ENCODE measurements around the gene STON2.

STON2 gene

DNA sequence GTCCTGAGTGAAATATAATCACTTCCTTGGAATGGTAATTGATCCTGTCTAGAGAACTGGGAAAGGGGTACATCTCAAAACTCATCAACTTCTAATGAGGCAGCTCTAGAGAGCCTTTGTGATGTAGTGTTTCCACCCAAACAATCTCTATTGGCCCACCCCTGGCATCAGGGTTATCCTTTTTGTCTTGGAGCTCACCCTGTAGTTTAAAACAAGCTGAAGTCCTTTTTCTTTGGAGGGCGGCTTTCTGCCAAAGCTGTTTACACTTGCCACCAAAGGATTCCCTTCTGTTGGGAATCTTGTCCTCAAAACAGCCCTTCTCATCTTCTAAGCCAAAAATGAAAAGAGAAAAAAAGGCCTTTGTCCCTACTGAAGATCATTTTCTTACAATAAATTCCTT lies 118.8 kb downstream of the STON2 start:
- in situ Hi-C loops (cut with MboI; ENCODE audit: low sequenced_read_pairs, unreplicated experiment) = no loop called here
- no peak for DNase-seq (ENCODE audit: low spot score)
- no peak for TF ChIP-seq CTCF (IDR thresholded peaks at IDR 0.05; ENCODE audit: borderline replicate concordance, control extremely low read depth, extremely low read depth, insufficient read depth, missing control alignments)

- no peak for DNase-seq (ENCODE audit: low spot score)
- TF ChIP-seq CTCF (IDR thresholded peaks at IDR 0.05; ENCODE audit: borderline replicate concordance, control extremely low read depth, extremely low read depth, insufficient read depth, missing control alignments) = no peak
- in situ Hi-C loops (cut with MboI; ENCODE audit: low sequenced_read_pairs, unreplicated experiment) = no loop called here
These were observed 119.9 kb downstream of the STON2 start for GRCh38 chr14:81280136-81280791.

DNA sequence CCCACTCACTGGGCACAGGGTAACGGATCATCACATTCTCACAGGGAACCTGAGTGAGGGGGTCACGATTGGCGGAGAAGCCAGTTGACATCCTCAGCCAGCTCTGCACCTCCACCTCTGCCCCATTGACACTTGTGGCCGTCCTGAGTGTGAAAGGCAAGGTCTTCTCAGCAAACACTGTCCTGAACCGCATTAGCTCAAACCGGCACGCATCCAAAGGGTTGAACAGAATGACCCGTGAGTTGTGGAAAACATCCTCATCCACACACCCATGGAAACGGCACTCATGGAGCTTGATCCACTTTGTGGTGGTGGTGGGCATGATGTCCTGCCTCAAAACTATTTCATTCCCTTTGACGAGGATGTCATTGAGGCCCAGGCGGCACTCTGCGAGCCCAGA lies 123.0 kb downstream of the STON2 start:
- in situ Hi-C loops (cut with MboI; ENCODE audit: low sequenced_read_pairs, unreplicated experiment) = no loop called here
- DNase-seq (ENCODE audit: low spot score) = no peak
- no peak for TF ChIP-seq CTCF (IDR thresholded peaks at IDR 0.05; ENCODE audit: borderline replicate concordance, control extremely low read depth, extremely low read depth, insufficient read depth, missing control alignments)

DNA sequence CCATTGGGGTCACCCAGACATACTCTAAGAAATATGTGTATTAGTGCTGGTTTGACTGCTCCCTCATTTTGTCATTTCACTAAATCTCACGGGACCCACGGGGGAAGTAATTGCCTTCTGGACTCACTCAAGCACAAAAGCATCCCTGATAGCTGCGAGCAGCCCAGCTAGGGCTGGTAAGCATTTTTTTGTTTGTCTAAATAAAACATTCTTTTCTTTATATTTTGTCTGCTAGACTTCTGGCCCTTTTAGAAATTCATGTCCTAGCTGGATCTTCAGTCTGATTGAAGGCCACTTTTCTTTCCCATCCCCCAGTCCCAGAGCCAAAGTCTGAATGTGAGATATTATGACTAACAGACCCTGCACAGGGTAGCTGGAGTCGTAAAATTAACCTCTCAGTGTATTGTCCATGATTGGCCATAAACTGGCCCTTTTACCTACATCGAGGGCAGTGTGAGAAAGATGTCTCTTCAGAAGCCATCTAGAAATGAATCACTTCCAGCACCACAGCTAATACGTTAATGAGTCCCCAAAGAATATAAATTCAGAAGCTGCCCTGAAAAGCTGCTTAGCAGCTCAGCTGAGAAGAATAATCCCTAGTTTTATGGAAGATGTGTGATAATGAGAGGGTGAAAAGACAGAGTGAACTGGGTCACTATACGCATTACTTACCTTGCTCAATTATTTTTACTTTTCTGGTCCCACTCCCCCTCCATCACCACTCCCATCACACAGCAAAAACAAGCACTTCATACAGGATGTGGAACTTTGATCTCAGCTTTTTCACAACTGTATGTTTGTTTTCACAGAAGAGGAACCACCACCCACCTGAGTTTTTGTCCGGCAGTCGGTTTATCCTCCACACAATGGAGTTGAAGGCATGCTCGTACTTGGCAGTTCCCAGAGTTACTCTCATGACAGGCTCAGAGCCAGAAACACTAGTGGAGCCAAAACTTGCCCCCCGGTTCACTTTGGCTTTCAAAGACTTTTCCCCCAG lies 123.8 kb downstream of the STON2 start:
- no peak for TF ChIP-seq CTCF (IDR thresholded peaks at IDR 0.05; ENCODE audit: borderline replicate concordance, control extremely low read depth, extremely low read depth, insufficient read depth, missing control alignments)
- in situ Hi-C loops (cut with MboI; ENCODE audit: low sequenced_read_pairs, unreplicated experiment) = no loop called here
- DNase-seq (ENCODE audit: low spot score) = no peak

DNA sequence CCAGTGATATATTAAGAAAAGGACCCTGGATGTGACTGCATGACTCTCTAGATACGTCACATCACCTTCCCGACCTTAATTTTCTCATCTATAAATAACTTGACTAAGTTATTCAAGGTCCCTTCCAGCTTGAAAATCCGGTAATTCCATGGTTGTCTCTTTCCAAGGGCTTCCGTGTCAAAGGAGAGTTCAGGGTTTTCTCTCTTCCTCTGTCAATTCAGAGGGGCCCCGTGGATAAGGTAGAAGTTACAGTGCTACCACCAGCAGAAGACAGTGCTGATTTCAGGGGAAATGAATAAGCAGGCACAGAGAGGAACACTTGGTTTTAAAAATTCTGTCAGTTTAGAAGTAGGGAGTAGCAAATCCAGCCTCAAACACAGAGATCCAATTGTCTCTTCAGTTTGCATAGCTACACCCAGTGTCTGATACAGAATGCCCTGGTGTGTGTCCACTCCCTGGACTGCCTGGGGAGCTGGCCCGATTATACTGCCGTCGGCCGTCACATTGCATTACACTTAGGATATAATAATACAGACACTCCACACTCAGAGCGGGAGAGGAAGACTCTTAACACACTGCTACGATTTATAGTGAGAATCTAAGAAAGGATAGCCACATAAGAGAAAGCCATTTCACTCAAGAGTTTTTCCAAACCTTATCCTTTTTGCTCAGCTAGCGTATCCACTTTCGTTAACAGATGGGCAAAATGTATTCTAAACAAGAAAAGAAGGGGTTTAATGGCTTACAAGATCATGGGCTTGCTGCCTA lies 124.6 kb downstream of the STON2 start:
- TF ChIP-seq CTCF (IDR thresholded peaks at IDR 0.05; ENCODE audit: borderline replicate concordance, control extremely low read depth, extremely low read depth, insufficient read depth, missing control alignments) = no peak
- no peak for DNase-seq (ENCODE audit: low spot score)
- in situ Hi-C loops (cut with MboI; ENCODE audit: low sequenced_read_pairs, unreplicated experiment) = no loop called here

GRCh38 chr14:81273961-81274575 lies 126.1 kb downstream of the STON2 start:
- in situ Hi-C loops (cut with MboI; ENCODE audit: low sequenced_read_pairs, unreplicated experiment) = loop anchor here (5.0 kb wide), 1 partner anchor 188 kb away; no protein-coding TSS in a partner anchor

More at GRCh38 chr14:81273961-81274575, 126.1 kb downstream of the STON2 start:
- DNase-seq (ENCODE audit: low spot score) = no peak
- TF ChIP-seq CTCF (IDR thresholded peaks at IDR 0.05; ENCODE audit: borderline replicate concordance, control extremely low read depth, extremely low read depth, insufficient read depth, missing control alignments) = no peak

Measured in GM13976 (cell line).